IPS-18a (cell line): Measurements from ENCODE around the gene PROSER3.

ENCODE experiments used
- H3K27ac ChIP-seq: one replicate; pipeline ENCODE4 v1.5.1; 2013; ENCODE audit warnings: low read length
- H3K27me3 ChIP-seq: one replicate; pipeline ENCODE4 v1.6.1; 2013; ENCODE audit warnings: mild to moderate bottlenecking, low read length; ENCODE audit not compliant: control insufficient read depth, insufficient read depth
- H3K36me3 ChIP-seq: one replicate; pipeline ENCODE4 v1.6.1; 2013; ENCODE audit warnings: low read depth, low read length; ENCODE audit not compliant: control insufficient read depth
- H3K4me1 ChIP-seq: one replicate; pipeline ENCODE4 v1.6.1; 2013; ENCODE audit warnings: low read depth, low read length; ENCODE audit not compliant: control insufficient read depth
- H3K4me3 ChIP-seq: one replicate; pipeline ENCODE4 v1.5.1; 2013; ENCODE audit warnings: low read length
- H3K9ac ChIP-seq: one replicate; pipeline ENCODE4 v1.6.1; 2013; ENCODE audit warnings: mild to moderate bottlenecking, low read length, moderate library complexity
- H3K9me3 ChIP-seq: one replicate; pipeline ENCODE4 v1.6.1; 2013; ENCODE audit warnings: low read depth, low read length; ENCODE audit not compliant: control insufficient read depth

Gene PROSER3

GRCh38 chr19:35777086-35777841 lies 19.3 kb downstream of the PROSER3 start:
- H3K9ac ChIP-seq: no peak overlapping the region
- peaks cover 21% of the 10 kb centered on the region for H3K27me3 ChIP-seq
- no peaks in the 10 kb centered on the region for H3K36me3 ChIP-seq
- H3K9me3 ChIP-seq: no peaks in the 10 kb centered on the region
- no peak overlapping the region for H3K27ac ChIP-seq
- H3K4me1 ChIP-seq: peaks cover 17% of the 10 kb centered on the region
- peak overlapping the region; percentile 67 for H3K4me3 ChIP-seq

DNA sequence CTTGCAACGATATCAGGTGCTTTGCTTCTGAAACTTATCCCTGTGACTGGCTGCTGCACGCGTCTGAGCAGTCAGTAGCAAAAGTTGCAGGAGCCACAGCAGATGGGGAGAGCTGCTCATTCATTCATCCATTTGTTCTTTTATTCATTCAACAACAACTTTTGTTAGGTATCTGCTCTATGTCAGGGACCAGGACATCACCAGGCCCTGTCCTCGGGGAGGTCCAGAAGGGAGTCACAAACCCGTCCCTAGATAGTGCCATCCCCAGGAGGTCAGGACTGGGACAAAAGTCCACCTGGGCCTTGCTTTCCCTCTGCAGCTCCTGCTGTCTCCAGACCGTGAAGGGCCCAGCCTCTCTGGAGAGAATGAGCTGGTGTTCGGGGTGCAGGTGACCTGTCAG lies 20.0 kb downstream of the PROSER3 start:
- no peak overlapping the region for H3K4me3 ChIP-seq
- no peak overlapping the region for H3K9ac ChIP-seq
- H3K4me1 ChIP-seq: peaks cover 17% of the 10 kb centered on the region
- H3K27ac ChIP-seq: no peak overlapping the region
- H3K27me3 ChIP-seq: peaks cover 19% of the 10 kb centered on the region
- H3K9me3 ChIP-seq: no peaks in the 10 kb centered on the region
- H3K36me3 ChIP-seq: no peaks in the 10 kb centered on the region

DNA sequence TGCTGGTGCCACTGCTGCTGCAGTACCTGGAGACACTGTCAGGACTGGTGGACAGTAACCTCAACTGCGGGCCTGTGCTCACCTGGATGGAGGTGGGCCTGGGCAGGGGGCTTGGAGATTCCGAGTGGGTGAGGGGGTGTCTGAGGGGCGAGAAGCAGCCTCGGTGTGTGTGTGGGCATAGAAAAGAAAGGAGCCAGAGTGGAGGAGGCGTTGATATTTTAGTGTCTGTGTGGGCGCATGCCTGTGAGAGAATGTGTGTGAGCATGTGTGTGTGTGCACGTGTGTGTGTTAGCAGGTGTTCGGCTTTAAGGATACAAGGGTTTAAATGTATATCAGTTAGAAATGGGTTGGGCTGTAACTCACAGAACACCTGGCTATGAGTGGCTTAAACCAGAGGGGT lies 21.1 kb downstream of the PROSER3 start:
- Histone ChIP-seq H3K4me3 (no peak overlapping the region), H3K27me3 (peaks cover 13% of the 10 kb centered on the region), H3K9ac (no peak overlapping the region), H3K9me3 (no peaks in the 10 kb centered on the region), H3K4me1 (peaks cover 20% of the 10 kb centered on the region), H3K36me3 (no peaks in the 10 kb centered on the region), H3K27ac (no peak overlapping the region)

DNA sequence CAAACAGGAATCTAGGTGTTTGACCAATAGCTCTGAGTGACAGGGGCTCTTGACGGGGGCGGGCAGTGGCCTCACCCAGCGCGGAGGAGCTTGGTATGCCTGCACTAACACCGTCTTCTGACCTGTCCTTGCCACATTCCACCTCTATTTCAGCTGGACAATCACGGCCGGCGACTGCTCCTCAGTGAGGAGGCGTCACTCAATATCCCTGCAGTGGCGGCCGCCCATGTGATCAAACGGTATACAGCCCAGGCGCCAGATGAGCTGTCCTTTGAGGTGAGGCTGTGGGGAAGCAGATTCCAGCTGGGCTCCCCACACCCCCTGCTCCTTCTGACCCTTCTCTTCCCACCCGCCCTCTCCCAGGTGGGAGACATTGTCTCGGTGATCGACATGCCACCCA lies 22.1 kb downstream of the PROSER3 start:
- H3K27me3 ChIP-seq: peaks cover 8% of the 10 kb centered on the region
- H3K9ac ChIP-seq: no peak overlapping the region
- no peak overlapping the region for H3K27ac ChIP-seq
- peaks cover 17% of the 10 kb centered on the region for H3K4me1 ChIP-seq
- no peaks in the 10 kb centered on the region for H3K9me3 ChIP-seq
- H3K36me3 ChIP-seq: no peaks in the 10 kb centered on the region
- H3K4me3 ChIP-seq: no peak overlapping the region

DNA sequence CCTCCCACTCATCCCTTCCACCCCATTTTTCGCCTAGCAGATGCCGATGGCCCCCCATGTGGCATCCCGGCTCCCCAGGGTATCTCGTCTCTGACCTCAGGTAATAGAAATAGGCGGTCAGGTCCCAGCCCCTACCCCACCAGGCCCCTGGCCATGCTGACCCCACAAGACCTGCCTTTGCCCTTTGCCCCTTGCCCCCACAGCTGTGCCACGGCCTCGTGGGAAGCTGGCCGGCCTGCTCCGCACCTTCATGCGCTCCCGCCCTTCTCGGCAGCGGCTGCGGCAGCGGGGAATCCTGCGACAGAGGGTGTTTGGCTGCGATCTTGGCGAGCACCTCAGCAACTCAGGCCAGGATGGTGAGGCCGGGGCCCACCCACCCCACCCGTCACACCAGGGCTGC lies 22.7 kb downstream of the PROSER3 start:
- no peaks in the 10 kb centered on the region for H3K36me3 ChIP-seq
- H3K4me1 ChIP-seq: peaks cover 17% of the 10 kb centered on the region
- H3K9ac ChIP-seq: no peak overlapping the region
- peaks cover 8% of the 10 kb centered on the region for H3K27me3 ChIP-seq
- no peak overlapping the region for H3K27ac ChIP-seq
- no peaks in the 10 kb centered on the region for H3K9me3 ChIP-seq
- H3K4me3 ChIP-seq: no peak overlapping the region

DNA sequence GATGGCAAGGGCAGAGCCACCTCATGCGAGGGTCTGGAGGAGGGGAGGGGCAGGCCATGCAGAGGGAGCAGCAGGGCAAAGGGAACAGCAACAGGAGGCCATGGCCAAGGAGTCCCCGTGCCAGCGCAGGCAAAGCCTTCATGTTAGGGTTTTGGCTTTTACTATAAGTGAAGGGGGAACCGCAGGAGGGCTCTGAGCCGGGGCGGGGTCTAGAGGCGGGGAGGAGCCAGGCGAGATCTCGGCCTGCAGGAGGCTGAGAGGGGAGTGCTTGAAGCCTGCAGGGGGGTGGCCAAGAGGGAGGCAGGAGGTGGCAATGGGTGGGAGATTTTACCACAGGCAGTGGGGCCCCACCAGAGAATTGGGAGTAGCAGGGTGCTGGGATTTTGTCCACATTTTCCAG lies 23.7 kb downstream of the PROSER3 start:
- Histone ChIP-seq H3K36me3 (no peaks in the 10 kb centered on the region), H3K9me3 (no peaks in the 10 kb centered on the region), H3K27me3 (peaks cover 4% of the 10 kb centered on the region), H3K9ac (no peak overlapping the region), H3K4me3 (no peak overlapping the region), H3K4me1 (peaks cover 11% of the 10 kb centered on the region), H3K27ac (no peak overlapping the region)

DNA sequence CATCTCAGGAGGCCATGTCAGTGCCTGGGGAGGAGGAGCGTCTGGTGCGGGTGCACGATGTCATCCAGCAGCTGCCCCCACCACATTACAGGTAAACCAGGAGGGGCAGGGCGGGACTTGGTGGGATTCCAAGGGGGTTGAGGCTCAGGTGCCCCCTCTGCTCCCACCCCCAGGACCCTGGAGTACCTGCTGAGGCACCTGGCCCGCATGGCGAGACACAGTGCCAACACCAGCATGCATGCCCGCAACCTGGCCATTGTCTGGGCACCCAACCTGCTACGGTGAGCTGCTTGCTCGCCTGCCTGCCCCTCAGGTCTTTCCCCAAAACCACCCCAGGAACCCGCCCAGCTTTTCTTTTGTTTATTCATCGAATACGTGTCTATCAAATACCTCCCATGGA lies 24.6 kb downstream of the PROSER3 start:
- Histone ChIP-seq H3K9me3 (no peaks in the 10 kb centered on the region), H3K9ac (no peak overlapping the region), H3K27ac (no peak overlapping the region), H3K4me3 (no peak overlapping the region), H3K36me3 (no peaks in the 10 kb centered on the region), H3K4me1 (peaks cover 4% of the 10 kb centered on the region), H3K27me3 (no peaks in the 10 kb centered on the region)

- Histone ChIP-seq H3K36me3 (no peaks in the 10 kb centered on the region), H3K4me3 (peak overlapping the region; percentile 33), H3K27me3 (no peaks in the 10 kb centered on the region), H3K9me3 (no peaks in the 10 kb centered on the region), H3K9ac (no peak overlapping the region), H3K27ac (no peak overlapping the region), H3K4me1 (peaks cover 3% of the 10 kb centered on the region)
Observed at GRCh38 chr19:35783469-35784434, 25.8 kb downstream of the PROSER3 start.

- Histone ChIP-seq H3K27ac (no peak overlapping the region), H3K9ac (peak overlapping the region; percentile 32), H3K4me1 (peaks cover 3% of the 10 kb centered on the region), H3K4me3 (peak overlapping the region; percentile 59), H3K27me3 (no peaks in the 10 kb centered on the region), H3K9me3 (no peaks in the 10 kb centered on the region), H3K36me3 (no peaks in the 10 kb centered on the region)
Observed at GRCh38 chr19:35784503-35785338, 26.7 kb downstream of the PROSER3 start.

DNA sequence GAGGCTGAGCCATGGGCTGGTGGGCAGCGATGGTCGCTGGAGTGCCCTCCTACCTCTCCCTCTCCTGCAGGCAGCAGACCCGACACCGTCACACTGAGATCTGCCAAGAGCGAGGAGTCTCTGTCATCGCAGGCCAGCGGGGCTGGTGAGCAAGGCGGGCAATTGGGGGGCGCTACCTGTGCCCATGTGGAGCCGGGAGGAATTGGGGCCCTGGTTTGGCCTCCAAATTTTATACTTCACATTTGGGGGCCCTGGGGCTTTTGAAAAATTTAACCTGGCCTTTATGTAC lies 27.3 kb downstream of the PROSER3 start:
- H3K4me1 ChIP-seq: peaks cover 3% of the 10 kb centered on the region
- peak overlapping the region; percentile 59 for H3K4me3 ChIP-seq
- H3K9ac ChIP-seq: peak overlapping the region; percentile 32
- no peaks in the 10 kb centered on the region for H3K27me3 ChIP-seq
- H3K9me3 ChIP-seq: no peaks in the 10 kb centered on the region
- H3K36me3 ChIP-seq: no peaks in the 10 kb centered on the region
- no peak overlapping the region for H3K27ac ChIP-seq
